HEK293T (cell line): ENCODE data around the gene TMEM131L.

Experiments used
- BHLHE40 ChIP-seq: fragments of 450-650 bp; IDR thresholded peaks from 2 replicates; pipeline ENCODE4 v1.6.1; 2016; ENCODE audit warnings: mild to moderate bottlenecking, moderate library complexity, borderline replicate concordance
- CTBP1 ChIP-seq: fragments of 450-650 bp; IDR thresholded peaks from 2 replicates; pipeline ENCODE4 v1.6.1; 2016; ENCODE audit warnings: borderline replicate concordance
- FOXM1 ChIP-seq: fragments of 450-650 bp; IDR thresholded peaks from 2 replicates; pipeline ENCODE4 v1.6.1; 2017; ENCODE audit warnings: mild to moderate bottlenecking, borderline replicate concordance
- HDGF ChIP-seq: fragments of 450-650 bp; IDR thresholded peaks from 2 replicates; pipeline ENCODE4 v1.6.1; 2017; ENCODE audit warnings: antibody characterized with exemption, borderline replicate concordance
- SP1 ChIP-seq: fragments of 450-650 bp; IDR thresholded peaks from 2 replicates; pipeline ENCODE4 v1.6.1; 2017
- TF ChIP-seq, protein P1 (sequence below): fragments of 450-650 bp; IDR thresholded peaks from 2 replicates; pipeline ENCODE4 v1.6.1; 2016

DNA sequence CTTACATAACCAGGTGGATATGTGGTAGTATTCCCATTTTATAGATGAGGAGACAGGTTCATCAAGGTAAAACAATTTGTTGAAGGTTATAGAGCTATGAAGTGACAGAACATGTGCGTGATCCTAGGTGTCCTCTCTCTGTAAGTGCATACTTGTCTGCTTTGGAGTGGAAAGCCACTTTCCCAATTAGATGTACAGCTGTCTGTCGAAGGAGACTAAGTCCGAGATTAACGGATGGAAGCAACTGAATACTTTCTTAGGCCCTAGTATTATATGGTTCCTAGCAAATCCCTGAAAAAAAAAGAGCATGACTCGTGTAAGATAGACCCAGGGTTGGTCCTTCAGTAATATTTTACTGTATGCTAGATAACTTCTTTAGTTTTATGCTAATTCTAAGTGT, 19.7 kb downstream of the TMEM131L start:
- no peak for TF ChIP-seq CTBP1
- no peak for TF ChIP-seq BHLHE40
- TF ChIP-seq SP1, result no peak
- no peak for TF ChIP-seq HDGF
- TF ChIP-seq FOXM1, result no peak
- TF ChIP-seq, protein P1, sequence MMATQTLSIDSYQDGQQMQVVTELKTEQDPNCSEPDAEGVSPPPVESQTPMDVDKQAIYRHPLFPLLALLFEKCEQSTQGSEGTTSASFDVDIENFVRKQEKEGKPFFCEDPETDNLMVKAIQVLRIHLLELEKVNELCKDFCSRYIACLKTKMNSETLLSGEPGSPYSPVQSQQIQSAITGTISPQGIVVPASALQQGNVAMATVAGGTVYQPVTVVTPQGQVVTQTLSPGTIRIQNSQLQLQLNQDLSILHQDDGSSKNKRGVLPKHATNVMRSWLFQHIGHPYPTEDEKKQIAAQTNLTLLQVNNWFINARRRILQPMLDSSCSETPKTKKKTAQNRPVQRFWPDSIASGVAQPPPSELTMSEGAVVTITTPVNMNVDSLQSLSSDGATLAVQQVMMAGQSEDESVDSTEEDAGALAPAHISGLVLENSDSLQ, result no peak
